ENCODE measurements around the gene IMMT.
"Not testable (repeated sequence)": the region's sequence is repeated elsewhere in the genome, so short reads cannot be mapped to it uniquely, and the experiment has no call there.

The IMMT gene

DNA sequence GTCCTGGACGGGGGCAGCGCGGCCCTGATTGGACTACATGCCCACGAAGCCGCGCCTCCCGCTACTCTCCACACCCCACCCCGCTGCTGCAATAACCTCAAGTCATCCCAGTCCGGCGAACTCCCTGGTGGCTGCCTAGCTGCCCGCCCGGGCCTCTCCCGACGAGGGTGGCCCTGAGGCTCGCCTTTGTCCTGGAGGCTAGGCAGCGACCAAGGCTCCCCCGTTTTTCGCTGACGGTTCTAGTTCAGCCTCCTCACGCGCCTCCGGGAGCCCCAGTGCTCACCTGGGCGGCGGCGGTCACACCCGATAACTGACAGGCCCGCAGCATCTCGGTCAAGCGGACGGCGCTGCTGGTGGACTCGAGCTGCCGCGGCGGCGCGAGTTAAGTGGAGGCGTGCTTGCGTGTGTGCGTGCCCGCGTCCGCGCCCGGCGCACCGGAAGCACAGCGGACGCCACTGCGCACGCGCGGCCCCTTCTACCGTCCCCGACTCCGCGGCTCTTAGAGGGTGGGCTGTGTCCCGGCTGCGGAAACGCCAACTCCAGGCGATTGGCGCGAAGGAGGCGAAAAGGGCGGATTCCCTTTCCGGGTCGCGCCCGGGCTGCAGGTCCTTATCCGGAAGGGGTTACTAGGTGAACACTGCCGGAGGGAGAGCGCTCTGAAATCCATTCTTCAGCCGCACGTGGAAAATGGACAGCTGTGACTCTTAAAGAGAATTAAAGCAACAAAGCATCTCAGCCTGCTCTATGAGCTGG is at the start of gene IMMT:
TSS of gene IMMT (minus strand) at position 408 of the 753 bp plus-strand sequence. CDS start at position 328, 80 bp downstream.
- DNase-seq, result peak; percentile 95

DNA sequence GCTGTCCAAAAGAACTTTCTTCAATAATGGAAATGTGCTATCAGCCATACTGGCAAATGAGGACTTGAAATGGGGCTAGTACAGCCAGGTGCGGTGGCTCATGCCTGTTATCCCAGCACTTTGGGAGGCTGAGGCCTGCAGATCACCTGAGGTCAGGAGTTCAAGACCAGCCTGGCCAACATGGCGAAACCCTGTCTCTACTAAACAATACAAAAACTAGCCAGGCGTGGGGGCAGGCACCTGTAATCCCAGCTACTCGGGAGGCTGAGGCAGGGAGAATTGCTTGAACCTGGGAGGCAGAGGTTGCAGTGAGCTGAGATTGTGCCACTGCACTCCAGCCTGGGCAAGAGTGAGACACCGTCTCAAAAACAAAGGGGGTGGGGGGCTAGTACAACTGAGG is 49.5 kb upstream of the IMMT start:
- DNase-seq, result not testable (repeated sequence)

DNA sequence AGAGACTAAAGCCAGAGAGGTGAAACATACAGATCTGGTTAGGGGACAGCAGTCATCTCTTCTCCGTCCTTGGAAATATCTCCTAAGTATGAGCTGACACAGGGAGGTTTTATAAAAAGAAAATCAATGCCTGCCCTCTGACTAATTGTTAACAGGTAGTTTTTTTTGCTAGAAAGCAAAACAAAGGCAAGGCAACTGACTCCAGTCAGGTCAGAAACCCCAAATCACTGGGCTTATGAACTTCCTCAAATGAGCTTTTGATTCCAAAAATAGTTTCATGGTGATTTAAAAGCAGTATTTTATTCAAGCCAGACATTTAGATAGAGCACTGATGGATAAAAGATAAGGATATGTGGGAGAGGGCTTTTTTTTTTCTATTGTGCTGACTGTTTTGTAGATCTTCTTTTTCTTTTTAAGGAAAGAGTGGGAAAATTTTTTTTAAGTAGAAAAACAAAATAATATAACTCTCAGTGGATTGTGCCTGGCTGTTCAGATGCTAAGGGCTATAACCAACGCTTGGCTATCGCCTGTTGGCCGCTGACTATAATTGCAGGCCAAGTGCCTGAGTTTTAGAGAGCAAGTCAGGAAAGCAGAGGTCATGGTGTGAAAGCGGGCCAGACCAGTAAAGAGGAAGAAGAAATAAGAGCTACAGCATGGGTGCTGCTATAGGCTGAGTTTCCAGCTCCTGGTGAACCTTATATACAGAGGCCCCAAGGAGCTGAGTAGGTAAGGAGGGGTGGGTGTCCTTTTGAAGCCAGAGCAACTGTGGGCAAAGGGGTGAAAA is 48.9 kb upstream of the IMMT start:
- DNase-seq, result no peak

DNA sequence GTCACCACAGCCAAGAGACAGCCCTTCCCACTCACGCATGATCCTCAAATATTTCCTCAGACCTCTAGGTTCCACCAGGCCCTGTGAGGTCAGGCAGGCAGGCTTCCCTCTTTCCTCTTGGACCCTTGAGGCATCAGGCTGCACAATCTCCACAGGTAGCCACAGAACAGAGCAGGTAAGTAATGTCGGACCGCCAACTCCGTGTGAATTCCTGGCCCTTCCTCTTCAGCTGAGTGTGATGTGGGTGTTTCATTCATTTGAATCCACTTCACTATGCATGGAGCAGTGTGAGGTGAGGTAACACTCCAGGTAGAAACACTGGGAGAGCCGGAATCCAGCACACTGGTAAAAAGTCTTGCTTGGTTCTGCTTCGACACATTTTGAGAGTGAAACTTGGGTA is 48.0 kb upstream of the IMMT start:
- no peak for DNase-seq

DNA sequence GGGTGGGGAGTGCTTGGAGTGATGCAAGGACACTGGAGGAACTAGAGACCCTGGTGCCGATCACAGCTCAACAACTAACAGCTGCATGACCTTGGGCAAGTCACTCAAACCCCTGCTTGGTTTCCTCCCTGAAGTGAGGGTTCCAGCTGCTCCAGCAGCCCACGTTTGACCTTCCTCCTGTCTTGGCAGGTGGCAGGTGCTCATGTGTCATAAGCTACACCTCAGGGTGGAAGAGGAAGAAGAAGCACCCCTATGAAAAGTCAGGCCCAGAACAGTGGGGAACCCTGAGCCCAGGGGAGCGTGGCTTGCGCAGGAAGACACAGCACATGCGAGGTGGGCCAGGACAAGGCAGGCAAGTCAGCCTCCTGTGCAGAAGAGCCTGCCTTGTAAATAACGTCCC is 46.3 kb upstream of the IMMT start:
- DNase-seq, result no peak

DNA sequence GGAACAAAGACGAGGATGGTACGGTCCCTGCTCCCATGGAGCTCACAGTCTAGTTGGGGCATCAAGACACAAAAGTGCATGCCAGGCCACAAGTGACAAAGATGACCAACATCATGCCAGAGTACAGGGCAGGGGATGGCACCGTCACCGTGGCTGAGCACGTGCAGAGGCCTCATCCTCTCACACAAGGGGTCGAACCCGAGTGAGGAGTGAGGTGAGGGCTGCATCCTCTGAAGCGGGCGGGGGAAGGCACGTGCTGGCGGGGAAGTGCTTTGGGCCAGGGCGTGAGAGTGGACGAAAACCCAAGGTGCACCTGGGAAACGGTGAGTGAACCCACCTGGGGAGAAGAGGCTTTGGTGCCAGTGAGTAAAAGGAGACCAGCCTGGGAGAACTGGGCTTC is 45.0 kb upstream of the IMMT start:
- no peak for DNase-seq

DNA sequence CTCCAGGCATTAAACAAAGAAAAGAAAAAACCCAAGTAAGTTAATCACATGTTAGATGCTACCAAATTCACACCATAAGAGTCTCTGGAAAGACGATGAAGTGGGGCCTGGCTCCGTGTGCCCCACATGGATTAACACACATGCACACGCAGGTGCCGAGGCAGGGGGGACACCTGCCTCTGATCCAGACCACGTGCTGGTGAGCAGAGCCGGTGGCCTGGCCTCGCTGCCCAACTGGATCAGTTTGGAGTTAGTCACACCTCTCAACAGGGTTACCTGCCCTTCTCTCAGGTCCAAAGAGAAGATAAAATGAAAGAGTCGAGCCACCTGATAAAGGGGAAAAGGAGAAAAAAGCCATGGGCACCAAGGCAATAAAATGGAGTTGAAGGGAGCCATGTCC is 44.5 kb upstream of the IMMT start:
- no peak for DNase-seq

DNA sequence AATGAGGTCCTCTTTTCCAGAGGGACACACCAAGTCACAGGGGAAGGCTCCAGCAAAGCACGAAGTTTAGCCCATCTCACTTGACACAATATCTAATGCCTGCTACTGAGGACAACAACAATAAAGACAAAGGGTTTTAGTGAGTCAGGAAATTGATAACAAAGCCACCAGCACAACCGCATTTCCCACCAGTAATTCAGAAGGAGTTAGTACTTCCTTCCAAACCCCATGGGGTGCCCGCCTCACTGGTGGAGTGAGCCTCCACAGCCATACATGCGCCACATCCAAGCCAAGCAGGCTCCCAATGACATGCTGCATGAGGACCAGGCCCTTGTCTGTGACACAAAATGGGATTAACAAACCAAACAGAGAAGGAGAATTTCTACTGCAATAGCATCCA is 44.1 kb upstream of the IMMT start:
- DNase-seq, result no peak

DNA sequence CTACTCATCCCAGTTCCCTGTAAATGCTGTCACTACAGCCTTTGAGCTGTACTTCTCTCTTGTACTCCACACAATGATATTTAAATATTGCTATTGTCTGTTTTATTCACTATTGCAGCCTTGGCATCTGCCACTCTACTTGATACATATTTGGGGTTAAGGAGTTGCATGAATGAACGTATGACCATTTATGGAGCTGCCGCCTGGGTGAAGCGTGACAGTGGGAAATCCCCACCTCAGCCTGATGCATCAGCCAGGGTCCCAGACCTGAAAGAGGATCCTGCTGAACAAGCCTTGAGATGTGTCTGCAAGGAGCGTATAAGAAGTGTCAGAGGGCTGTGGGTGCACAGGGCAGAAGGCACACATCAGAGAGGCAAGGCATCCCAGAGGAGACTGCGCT is 43.1 kb upstream of the IMMT start:
- DNase-seq, result no peak

DNA sequence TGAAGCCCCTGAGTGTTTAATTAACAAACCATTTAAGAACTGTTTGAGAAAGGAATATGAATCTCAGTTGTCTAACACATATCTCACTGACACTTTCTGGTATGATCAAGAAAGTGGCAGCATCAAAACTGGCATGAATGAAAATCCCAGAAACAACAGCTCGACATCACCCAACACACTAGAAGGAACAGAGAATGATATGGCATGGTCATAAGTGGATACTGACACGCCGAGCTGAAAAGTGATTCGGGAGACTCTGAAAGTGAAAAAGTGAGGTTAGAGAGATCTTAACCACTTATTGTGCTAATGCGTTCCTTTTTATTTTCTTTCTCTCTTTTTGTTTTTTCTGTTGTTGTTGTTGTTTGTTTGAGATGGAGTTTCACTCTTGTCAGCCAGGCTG is 41.9 kb upstream of the IMMT start:
- DNase-seq, result no peak

DNA sequence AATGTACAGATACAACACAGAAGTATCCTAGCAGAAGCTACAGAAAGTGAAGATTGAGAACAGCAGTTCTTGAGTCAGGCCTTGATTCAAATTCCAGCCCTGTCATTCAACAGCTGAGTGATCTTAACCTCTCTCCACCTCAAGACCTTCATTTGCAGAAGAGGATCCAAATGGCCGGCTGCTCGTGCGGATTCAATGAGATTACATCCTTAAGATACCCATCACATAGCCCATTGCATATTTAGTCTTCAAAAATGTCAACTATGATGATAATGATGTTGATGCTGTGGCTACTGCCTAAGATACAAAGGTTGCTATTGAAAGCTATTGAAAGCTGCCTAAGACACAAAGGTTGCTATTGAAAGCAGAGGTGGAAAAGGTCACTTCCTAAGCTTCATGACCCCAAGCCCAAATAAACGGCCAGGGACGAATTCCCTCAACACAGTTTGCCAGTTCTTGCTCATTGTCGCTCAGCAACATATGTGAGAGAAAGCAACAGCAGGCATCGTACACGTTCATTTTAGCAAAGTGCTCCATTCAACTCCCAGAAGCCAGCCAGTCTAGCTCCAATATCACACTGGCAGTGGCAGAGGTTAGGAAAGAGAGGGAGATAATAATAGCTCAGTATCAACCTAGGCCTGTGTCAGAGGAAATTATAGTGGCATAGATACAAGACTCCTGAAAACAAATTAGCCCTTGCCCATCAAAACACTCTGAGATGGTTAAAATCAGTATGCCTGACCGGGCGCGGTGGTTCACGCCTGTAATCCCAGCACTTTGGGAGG is 40.1 kb upstream of the IMMT start:
- DNase-seq, result no peak

DNA sequence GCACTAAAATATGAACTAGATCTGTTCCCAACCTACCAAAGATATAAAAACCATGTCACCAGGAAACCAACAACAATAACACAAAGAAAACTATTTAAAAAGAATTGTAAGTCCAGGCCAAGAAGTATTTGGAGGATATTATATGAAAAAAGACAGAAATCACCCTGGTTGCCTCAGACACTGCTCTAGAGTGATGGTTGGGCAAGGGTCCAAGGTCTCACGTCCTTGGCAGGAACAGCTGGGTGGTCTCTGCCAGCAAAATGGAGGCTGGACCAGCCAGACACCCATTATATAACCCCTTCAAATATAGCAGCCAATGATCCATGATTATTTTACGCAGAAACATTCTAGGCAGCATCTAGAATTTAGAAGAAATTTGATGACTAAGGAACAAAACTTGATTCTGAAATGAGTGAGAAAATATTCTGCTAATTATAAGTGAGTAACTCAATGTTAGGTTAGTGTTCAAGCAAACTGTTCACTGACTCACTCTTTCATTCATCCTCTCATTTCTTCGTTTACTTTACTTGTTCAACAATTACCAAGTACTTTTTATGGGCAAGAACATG is 39.4 kb upstream of the IMMT start:
- no peak for DNase-seq

DNA sequence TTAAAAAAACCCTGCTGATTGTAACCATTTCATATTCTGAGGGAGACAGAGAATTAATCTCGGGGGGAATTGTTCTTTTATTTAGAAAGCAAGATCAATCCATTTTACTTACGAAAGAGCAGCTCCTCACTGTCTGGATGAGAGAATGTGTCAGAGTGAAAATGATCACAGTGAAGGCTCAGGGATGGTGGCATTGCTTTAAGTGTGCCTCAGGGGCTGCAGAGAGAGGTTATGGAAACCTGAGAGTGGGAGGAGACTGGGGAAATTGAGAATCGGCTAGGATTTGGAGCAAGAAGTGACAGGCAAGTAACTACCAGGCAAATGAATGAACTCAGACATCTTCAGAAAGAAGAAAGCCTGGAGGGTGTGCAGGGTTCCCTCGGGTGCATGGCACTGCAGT is 38.2 kb upstream of the IMMT start:
- DNase-seq, result no peak

DNA sequence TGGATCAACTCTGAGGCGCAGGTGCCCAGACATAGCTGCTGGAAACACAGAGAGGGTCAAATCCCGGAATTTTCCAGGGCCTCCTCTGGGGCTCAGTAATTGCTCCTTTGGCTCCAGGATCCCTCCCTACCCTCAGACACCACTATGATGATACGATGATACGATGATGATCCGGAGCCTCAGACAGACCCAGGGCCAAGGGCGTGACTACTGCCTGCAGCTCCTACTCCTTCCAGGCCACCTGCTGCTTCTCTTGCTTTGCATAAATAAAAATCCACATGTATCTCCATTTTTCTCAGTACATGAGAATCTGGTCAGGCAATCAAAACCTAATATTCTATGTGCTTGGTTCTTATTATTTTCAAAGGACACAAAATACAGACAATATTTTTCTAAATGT is 37.6 kb upstream of the IMMT start:
- no peak for DNase-seq

DNA sequence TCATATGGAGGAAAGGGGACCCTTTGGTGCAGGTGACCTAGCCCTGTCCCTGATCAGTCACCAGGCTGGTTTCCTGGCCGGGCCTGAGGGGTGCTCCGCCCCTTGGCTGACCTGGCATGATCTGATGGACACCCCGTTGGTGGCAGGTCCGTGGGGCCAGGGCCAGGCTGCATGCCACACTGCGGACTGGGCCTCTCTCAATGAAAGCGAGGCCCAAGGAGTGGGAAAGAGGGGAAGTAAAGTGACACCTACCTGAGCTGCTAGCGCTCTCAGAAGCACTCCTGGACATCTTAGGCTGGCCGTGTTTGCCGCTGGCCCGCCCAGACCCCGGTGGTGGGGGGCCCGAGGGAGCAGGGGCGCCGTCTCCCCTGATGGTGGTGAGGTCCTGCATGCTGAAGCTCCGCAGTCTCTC is 37.1 kb upstream of the IMMT start:
- DNase-seq, result no peak

DNA sequence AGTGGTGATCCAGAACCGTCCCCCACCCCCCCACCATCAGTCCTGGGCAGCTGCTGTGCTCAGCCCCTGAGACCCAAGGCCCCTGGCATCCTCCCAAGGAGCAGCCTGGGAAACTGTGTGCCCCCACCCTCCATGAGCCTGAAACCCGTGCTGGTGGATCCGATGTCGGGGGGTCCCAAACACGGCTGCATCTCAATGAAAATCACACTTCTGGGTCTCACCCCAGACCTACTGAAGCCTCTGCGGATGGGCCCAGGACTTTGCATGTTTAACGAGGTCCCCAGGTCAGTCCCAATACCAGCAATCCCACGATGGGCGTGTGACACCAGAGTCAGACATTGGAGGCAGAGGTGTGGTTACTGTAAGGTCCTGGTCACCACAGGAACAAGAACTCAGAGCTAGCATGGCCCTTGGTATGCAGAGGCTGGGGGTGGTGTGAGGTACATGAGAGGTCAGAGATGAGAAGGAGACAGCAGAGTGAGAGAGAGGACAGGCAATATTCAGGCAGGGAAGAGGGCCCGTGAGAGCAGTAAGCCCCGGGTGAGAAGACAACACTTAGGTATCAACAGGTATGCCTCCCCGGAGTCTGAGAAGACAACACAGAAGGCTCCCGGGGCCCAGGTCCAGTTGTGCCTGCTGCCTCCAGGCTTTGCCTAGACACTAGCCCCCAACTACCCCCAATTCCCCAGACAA is 36.6 kb upstream of the IMMT start:
- no peak for DNase-seq

DNA sequence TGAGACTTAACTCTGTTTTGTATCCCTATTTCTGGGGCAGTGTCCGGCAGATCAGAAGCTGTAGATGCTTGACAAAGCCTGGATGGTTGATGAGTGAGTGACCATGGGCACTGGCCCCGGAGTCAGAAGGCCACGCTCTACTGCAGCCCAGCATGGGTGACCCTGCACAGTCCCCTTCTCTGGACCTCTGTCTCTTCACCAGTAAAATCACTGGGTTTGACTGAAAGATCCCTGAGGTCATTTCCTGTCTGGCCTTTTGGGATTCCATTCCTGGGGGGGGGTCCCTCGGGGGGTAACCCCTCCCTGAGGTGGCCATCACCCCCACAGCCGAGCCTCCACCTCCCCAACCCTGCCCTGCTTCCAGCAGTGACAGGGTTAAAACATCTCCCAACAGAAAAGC is 35.7 kb upstream of the IMMT start:
- no peak for DNase-seq

DNA sequence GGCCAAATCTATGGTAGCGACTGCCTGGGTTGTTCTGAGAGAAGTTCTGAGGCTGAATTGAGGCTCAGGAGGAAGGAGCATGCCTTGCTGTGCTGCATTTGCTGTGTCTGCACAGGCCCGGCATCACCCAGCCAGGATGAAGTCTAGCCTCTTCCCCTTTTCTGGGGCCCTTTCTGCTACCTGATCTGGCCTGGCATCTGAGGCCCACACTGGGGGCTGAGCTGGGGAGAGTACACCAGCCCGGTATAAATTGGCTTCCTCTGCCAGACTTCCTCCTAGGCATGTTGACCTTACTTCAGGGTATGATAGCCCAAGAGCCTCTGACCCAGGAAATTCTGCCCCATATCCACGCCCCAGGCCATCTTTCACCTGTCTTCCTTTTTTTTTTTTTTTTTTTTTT is 34.0 kb upstream of the IMMT start:
- DNase-seq, result no peak

DNA sequence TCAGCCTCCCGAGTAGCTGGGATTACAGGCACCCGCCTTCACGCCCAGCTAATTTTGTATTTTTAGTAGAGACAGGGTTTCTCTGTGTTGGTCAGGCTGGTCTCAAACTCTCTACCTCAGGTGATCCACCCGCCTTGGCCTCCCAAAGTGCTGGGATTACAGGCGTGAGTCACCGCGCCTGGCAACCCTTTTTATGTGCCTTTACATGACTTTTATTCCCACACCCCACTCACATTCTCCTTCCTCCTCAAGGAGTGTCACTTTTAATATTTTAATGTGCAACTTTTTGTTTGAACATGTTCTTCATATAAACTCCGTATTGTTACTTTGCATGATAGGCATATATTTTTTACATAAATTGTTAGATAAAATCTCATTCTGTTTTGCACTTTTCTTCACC is 33.3 kb upstream of the IMMT start:
- not testable (repeated sequence) for DNase-seq

DNA sequence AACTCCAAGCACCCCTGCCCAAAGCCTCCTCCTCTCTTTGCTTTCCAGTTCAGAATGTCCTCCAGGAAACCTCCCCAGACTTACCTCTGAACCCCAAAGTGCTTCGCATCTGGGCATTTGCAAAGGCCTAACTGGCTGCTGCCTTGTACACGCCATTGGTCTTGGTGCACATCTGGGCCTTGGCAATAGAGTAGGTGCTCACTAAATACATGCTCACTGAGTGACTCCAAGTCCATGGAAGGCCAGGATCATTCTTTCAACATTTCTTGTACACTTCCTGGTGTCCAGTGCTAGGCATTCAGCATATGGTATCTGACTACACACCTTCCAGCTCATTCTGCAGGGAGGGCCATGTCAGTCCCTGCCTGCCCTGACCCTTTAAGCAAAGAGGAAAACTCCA is 32.4 kb upstream of the IMMT start:
- no peak for DNase-seq

DNA sequence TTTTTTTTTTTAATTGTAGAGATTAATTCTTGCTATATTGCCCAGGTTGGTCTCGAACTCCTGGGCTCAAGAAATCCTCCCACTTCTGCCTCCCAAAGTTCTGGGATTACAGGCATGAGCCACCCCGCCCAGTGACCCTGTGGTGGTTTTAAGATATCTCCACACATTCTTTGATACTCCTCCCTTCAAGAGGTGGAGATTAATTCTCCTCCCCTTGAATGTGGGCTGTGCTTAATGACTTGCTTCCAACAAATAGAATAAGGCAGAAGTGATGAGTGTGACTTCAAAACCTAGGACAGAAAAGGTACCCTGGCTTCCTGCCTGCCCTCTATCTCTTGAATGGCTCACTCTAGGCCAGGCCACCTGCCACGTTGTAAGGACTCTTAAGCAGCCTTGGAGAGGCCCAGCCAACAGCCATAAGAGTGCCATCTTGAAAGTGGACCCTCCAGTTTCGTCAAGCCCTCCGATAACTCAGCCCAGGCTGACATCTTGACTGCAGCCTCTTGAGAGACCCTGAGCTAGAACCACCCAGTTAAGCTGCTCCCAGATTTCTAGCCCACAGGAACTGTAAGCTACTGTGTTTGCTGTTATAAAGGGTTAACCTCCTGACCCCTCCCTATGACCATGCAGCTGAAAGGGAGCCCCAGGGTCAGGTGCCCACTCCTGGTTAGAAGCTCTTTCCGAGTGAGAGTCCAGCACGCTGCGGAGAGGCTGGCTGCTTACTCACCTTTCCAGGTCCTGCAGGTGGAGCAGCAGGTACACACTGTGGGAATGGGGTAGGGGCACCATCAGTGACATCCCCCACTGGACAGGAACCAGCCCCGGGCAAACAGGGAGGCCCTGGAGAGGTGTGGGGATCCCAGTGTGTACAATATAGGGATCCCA is 31.6 kb upstream of the IMMT start:
- DNase-seq, result no peak

DNA sequence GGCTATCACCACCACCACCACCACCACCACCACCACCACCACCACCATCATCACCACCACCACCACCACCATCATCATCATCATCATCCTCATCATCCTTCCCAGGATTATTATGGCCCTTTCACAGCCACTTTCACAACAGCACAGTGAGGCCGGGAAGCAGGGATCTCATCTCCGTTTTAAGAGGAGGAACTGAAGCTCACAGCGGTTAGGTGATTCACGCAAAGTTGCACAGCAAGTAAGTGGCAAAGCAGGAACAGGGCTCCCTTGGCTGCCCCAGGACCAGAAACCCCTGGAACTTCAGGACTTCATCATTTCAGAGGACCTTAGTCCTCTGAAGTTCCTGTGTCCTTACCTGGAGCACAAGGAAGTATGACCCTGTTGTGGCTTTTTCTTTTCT is 30.8 kb upstream of the IMMT start:
- DNase-seq, result no peak

All from DMS 273 treated with DMSO at 0.1 percent for 48 hours (cell line).